Upper lobe of left lung (tissue), 6 donors: ENCODE measurements around the gene RHOU. TPM values are rescaled to one million over a fixed set of nuclear protein-coding genes. Genes with fewer than 3 reads are reported as not detected.

ENCODE experiments used
- ATAC-seq, 2 donors: fragments of 200-7000 bp; cut with Tn5 transposase; one replicate each; pipeline ENCODE4 v1.9.1; 2022; ENCODE audit warnings: mild to moderate bottlenecking in 2 of 2, moderate library complexity in 2 of 2; ENCODE audit not compliant: low FRiP score in 2 of 2
- DNase-seq, 2 donors: peaks; one replicate each; pipeline ENCODE4 v3.0.0-alpha.2; 2019 to 2020
- H3K27ac ChIP-seq, 4 donors: fragments of 200-600 bp; sonication (generic); one replicate each; pipeline ENCODE4 v1.5.1; 2016 to 2019
- H3K27me3 ChIP-seq, 4 donors: fragments of 200-600 bp; sonication (generic); one replicate each; pipeline ENCODE4 v1.5.1; 2017 to 2019
- H3K36me3 ChIP-seq, 4 donors: fragments of 200-600 bp; sonication (generic); one replicate each; pipeline ENCODE4 v1.5.1; 2016 to 2019
- H3K4me1 ChIP-seq, 4 donors: fragments of 200-600 bp; sonication (generic); one replicate each; pipeline ENCODE4 v1.5.1; 2018 to 2019
- H3K4me3 ChIP-seq, 4 donors: fragments of 200-600 bp; sonication (generic); one replicate each; pipeline ENCODE4 v1.5.1; 2017 to 2019; ENCODE audit warnings: mild to moderate bottlenecking in 2 of 4, moderate library complexity in 1 of 4
- H3K9me3 ChIP-seq, 4 donors: fragments of 200-600 bp; sonication (generic); one replicate each; pipeline ENCODE4 v1.5.1; 2018 to 2019
- CTCF ChIP-seq, 6 experiments: fragments of 450-650 bp in 4 of 6; fragments of 200-600 bp in 2 of 6; sonication (generic) in 2 of 6; IDR thresholded peaks; one replicate each; pipeline ENCODE4 v1.5.1; 2016 to 2019; ENCODE audit warnings: antibody characterized with exemption in 6 of 6
- EP300 ChIP-seq, 4 donors: sonication (generic); formaldehyde crosslinking; IDR thresholded peaks; one replicate each; pipeline ENCODE4 v1.5.1; 2017; ENCODE audit warnings: antibody characterized with exemption in 4 of 4, control low read depth in 2 of 4
- POLR2A ChIP-seq, 4 donors: fragments of 450-650 bp; IDR thresholded peaks; one replicate each; pipeline ENCODE4 v1.5.1; 2016 to 2017; ENCODE audit warnings: antibody characterized with exemption in 4 of 4, mild to moderate bottlenecking in 2 of 4
- POLR2AphosphoS5 ChIP-seq, 2 donors: sonication (generic); formaldehyde crosslinking; IDR thresholded peaks; one replicate each; pipeline ENCODE4 v1.5.1; 2017; ENCODE audit warnings: antibody characterized with exemption in 2 of 2
- WGBS, 2 donors: methylation state at CpG; one replicate each; pipeline ENCODE4 v1.1.5; 2017 to 2018; 5-methylcytosine and 5-hydroxymethylcytosine counted together
- total RNA-seq, 6 donors: library from RNA; depleted of rRNA in 4 of 6; stranded (reverse); fragments of >200 nt in 4 of 6; gene quantifications; one replicate each; pipeline versions ENCODE4 v1.1.0 to v1.2.1, GENCODE V29; 2016 to 2021
- donor health status: DM: no; HTN: no; CAD: no; lungs with moderate emphysema.
- donor health status: DM: no; HTN: yes; CAD: no; lungs with severe emphysema.

RHOU gene
- total RNA-seq, 6 donors from 2014 or later: 11.0 to 44.9 (median 18.7) TPM

GRCh38 chr1:228784181-228784580, 48.9 kb downstream of the RHOU start:
- H3K4me3 ChIP-seq: no peak overlapping the region
- TF ChIP-seq POLR2A (IDR thresholded peaks at IDR 0.05) (no peak), POLR2AphosphoS5 (IDR thresholded peaks at IDR 0.05) (no peak), EP300 (IDR thresholded peaks at IDR 0.05) (no peak), CTCF (IDR thresholded peaks at IDR 0.05) (no peak)
- H3K36me3 ChIP-seq: no peaks in the 10 kb centered on the region
- no peaks in the 10 kb centered on the region for H3K27me3 ChIP-seq
- H3K4me1 ChIP-seq: peaks cover 0 to 5% (median 0%) of the 10 kb centered on the region in 4 donors
- no peak for ATAC-seq
- H3K27ac ChIP-seq: no peak overlapping the region
- H3K9me3 ChIP-seq: no peaks in the 10 kb centered on the region
- WGBS, 2 donors: 75 to 83% methylated on average over 3 of the region's 3 CpGs
- no peak for DNase-seq

- no peak for ATAC-seq
Observed at GRCh38 chr1:228785366-228786330, 50.4 kb downstream of the RHOU start.

GRCh38 chr1:228786361-228787129, 51.3 kb downstream of the RHOU start:
- no peak for TF ChIP-seq POLR2AphosphoS5 (IDR thresholded peaks at IDR 0.05)
- Histone ChIP-seq H3K36me3 (no peaks in the 10 kb centered on the region), H3K4me1 (peaks cover 0 to under 1% (median 0%) of the 10 kb centered on the region in 4 donors), H3K4me3 (no peak overlapping the region), H3K27ac (no peak overlapping the region), H3K27me3 (no peaks in the 10 kb centered on the region), H3K9me3 (no peaks in the 10 kb centered on the region)
- 82 to 88% methylated on average over 4 of the region's 4 CpGs for WGBS, 2 donors
- DNase-seq (no peak), ATAC-seq (no peak)

More at GRCh38 chr1:228785366-228786330, 50.4 kb downstream of the RHOU start:
- Histone ChIP-seq H3K36me3 (no peaks in the 10 kb centered on the region), H3K4me3 (no peak overlapping the region), H3K27me3 (no peaks in the 10 kb centered on the region), H3K9me3 (no peaks in the 10 kb centered on the region), H3K4me1 (peaks cover 0 to 5% (median 0%) of the 10 kb centered on the region in 4 donors), H3K27ac (no peak overlapping the region)
- WGBS, 2 donors: 82 to 84% methylated on average over 14 to 15 of the region's 15 CpGs
- TF ChIP-seq EP300 (IDR thresholded peaks at IDR 0.05): no peak
- no peak for TF ChIP-seq POLR2A (IDR thresholded peaks at IDR 0.05)
- no peak for TF ChIP-seq POLR2AphosphoS5 (IDR thresholded peaks at IDR 0.05)
- TF ChIP-seq CTCF (IDR thresholded peaks at IDR 0.05): no peak
- no peak for DNase-seq

GRCh38 chr1:228791791-228792190, 56.5 kb downstream of the RHOU start:
- H3K4me3 ChIP-seq: no peak overlapping the region
- ATAC-seq: no peak
- no peak for TF ChIP-seq POLR2AphosphoS5 (IDR thresholded peaks at IDR 0.05)
- TF ChIP-seq EP300 (IDR thresholded peaks at IDR 0.05): no peak
- TF ChIP-seq POLR2A (IDR thresholded peaks at IDR 0.05): no peak
- no peak for TF ChIP-seq CTCF (IDR thresholded peaks at IDR 0.05)
- no peak overlapping the region for H3K27ac ChIP-seq
- DNase-seq: no peak
- H3K27me3 ChIP-seq: no peaks in the 10 kb centered on the region
- H3K4me1 ChIP-seq: no peaks in the 10 kb centered on the region
- WGBS, 2 donors: 92 to 96% methylated on average over 3 of the region's 3 CpGs
- H3K36me3 ChIP-seq: no peaks in the 10 kb centered on the region
- H3K9me3 ChIP-seq: no peaks in the 10 kb centered on the region

- H3K27me3 ChIP-seq: no peaks in the 10 kb centered on the region
- H3K4me1 ChIP-seq: no peaks in the 10 kb centered on the region
- H3K9me3 ChIP-seq: no peaks in the 10 kb centered on the region
- ATAC-seq: no peak
- H3K36me3 ChIP-seq: no peaks in the 10 kb centered on the region
- 68 to 85% methylated on average over 3 of the region's 3 CpGs for WGBS, 2 donors
- no peak overlapping the region for H3K4me3 ChIP-seq
- no peak for DNase-seq
- TF ChIP-seq CTCF (IDR thresholded peaks at IDR 0.05) (no peak), POLR2AphosphoS5 (IDR thresholded peaks at IDR 0.05) (no peak), POLR2A (IDR thresholded peaks at IDR 0.05) (no peak), EP300 (IDR thresholded peaks at IDR 0.05) (no peak)
- no peak overlapping the region for H3K27ac ChIP-seq
Observed at GRCh38 chr1:228792601-228793000, 57.3 kb downstream of the RHOU start.
